ENCODE data around the gene EGLN1. TPM values are rescaled to one million over a fixed set of nuclear protein-coding genes. Genes with fewer than 3 reads are reported as not detected.

Gene EGLN1
- total and polyA plus RNA-seq, 2 of the 8 experiments (the other 6 are each of a cell fraction or from before 2014, with no cell fraction given): 4.0 to 6.4 TPM

- H3K4me2 ChIP-seq (ENCODE audit: insufficient read depth in 1 of 2, low read depth in 2 of 2, low read length in 2 of 2): no peak overlapping the region
- FAIRE-seq (no peak), DNase-seq (ENCODE audit: low read depth in 1 of 2, low spot score in 2 of 2) (no peak)
- peaks cover 0 to 12% (median 0%) of the 10 kb centered on the region in 4 experiments; a peak in 4 of 7 replicates for H3K4me1 ChIP-seq (replicated peaks in 1 of 4; ENCODE audit: control insufficient read depth in 3 of 4, insufficient read depth in 4 of 4, low read length in 3 of 4)
- no peak overlapping the region for H2AK5ac ChIP-seq (ENCODE audit: low read depth, low read length)
- H4K20me1 ChIP-seq (replicated peaks in 1 of 2; ENCODE audit: control insufficient read depth in 1 of 2, insufficient read depth in 2 of 2, low read length in 2 of 2): peaks cover 5 to 15% of the 10 kb centered on the region in 2 experiments
- H3K4me3 ChIP-seq (ENCODE audit: extremely low read depth in 1 of 4, insufficient read depth in 2 of 4, low read depth in 3 of 4, low read length in 4 of 4): no peak overlapping the region
- H3K9ac ChIP-seq (replicated peaks in 1 of 4; ENCODE audit: extremely low read depth in 1 of 4, low read depth in 3 of 4, low read length in 3 of 4): no peak overlapping the region
- peaks cover 10% of the 10 kb centered on the region for H3K23me2 ChIP-seq (ENCODE audit: low read depth, low read length)
- no peak overlapping the region for H2BK15ac ChIP-seq (ENCODE audit: low read length)
- H4K5ac ChIP-seq (ENCODE audit: insufficient read length, low read depth, low read length): no peak overlapping the region
- H3K79me2 ChIP-seq (ENCODE audit: control insufficient read depth in 1 of 2, insufficient read depth in 2 of 2, low read length in 2 of 2): peaks cover 0 to 5% of the 10 kb centered on the region in 2 experiments; a peak in 2 of 4 replicates
- 91% methylated on average over 1 of the region's 1 CpG; no CpG with 5 or more reads in 1 of the 2 experiments for WGBS, 2 experiments (ENCODE audit: extremely low coverage in 1 of 2, insufficient coverage in 1 of 2, insufficient read length in 1 of 2, insufficient replicate concordance in 2 of 2, low coverage in 1 of 2, low lambda C conversion rate in 2 of 2, missing lambda C conversion rate in 1 of 2)
- ChIA-PET POLR2A (ENCODE audit: partially characterized antibody) (no interaction called here), CTCF (ENCODE audit: partially characterized antibody) (no interaction called here)
- no peak overlapping the region for H3K18ac ChIP-seq (ENCODE audit: extremely low read depth, low read length)
- H4K91ac ChIP-seq (replicated peaks; ENCODE audit: insufficient read length, low read length): no peak overlapping the region
- no peaks in the 10 kb centered on the region for H3K36me3 ChIP-seq (ENCODE audit: control insufficient read depth in 2 of 4, insufficient read depth in 4 of 4, low read length in 3 of 4)
- no peak overlapping the region for H3K14ac ChIP-seq (ENCODE audit: insufficient read length)
- H2BK20ac ChIP-seq (ENCODE audit: low read length): no peak overlapping the region
- no peak overlapping the region for H3K23ac ChIP-seq (ENCODE audit: insufficient read length)
- H3K27ac ChIP-seq (ENCODE audit: low read depth, low read length): no peak overlapping the region
- no peak overlapping the region for H2AFZ ChIP-seq (ENCODE audit: low read length)
- H3K79me1 ChIP-seq (ENCODE audit: low read depth, low read length): no peaks in the 10 kb centered on the region
- no peak overlapping the region for H2BK5ac ChIP-seq (ENCODE audit: low read depth, low read length)
- H3K56ac ChIP-seq (replicated peaks; ENCODE audit: insufficient read length, low read depth, low read length): no peak overlapping the region
- H2BK12ac ChIP-seq (ENCODE audit: low read depth, low read length): no peak overlapping the region
- H3K9me3 ChIP-seq (ENCODE audit: insufficient read depth in 2 of 2, low read depth in 1 of 2, low read length in 1 of 2): no peaks in the 10 kb centered on the region
- no peak overlapping the region for H2BK120ac ChIP-seq (replicated peaks; ENCODE audit: low read depth, low read length)
- H4K8ac ChIP-seq (ENCODE audit: extremely low read depth, insufficient read depth, low read length): no peak overlapping the region
- H3K27me3 ChIP-seq (replicated peaks in 1 of 4; ENCODE audit: control insufficient read depth in 3 of 4, extremely low read depth in 1 of 4, insufficient read depth in 3 of 4, low read length in 3 of 4): peaks cover 10 to 31% (median 25%) of the 10 kb centered on the region in 4 experiments
- H3K4ac ChIP-seq (replicated peaks; ENCODE audit: insufficient read length, low read depth, low read length): no peak overlapping the region
- TF ChIP-seq NANOG (IDR thresholded peaks at IDR 0.05; ENCODE audit: insufficient read depth, low read depth, low read length, poor library complexity, severe bottlenecking): no peak
- TF ChIP-seq CTCF (IDR thresholded peaks at IDR 0.05; ENCODE audit: control extremely low read depth in 1 of 3, insufficient read depth in 1 of 3, low read depth in 1 of 3, low read length in 3 of 3): no peak
- no peak for TF ChIP-seq POLR2A (IDR thresholded peaks at IDR 0.05; ENCODE audit: control extremely low read depth in 1 of 2, low read depth in 2 of 2, low read length in 2 of 2)
- TF ChIP-seq MAX (IDR thresholded peaks at IDR 0.05): no peak
- TF ChIP-seq HDAC6 (IDR thresholded peaks at IDR 0.05; ENCODE audit: low read depth, low read length): no peak
- TF ChIP-seq BCL11A (IDR thresholded peaks at IDR 0.05; ENCODE audit: low read depth in 2 of 2, low read length in 2 of 2): no peak
- no peak for TF ChIP-seq GABPA (IDR thresholded peaks at IDR 0.05; ENCODE audit: borderline replicate concordance, insufficient read depth, low read length)
- TF ChIP-seq KDM5A (IDR thresholded peaks at IDR 0.05; ENCODE audit: low read length): no peak
- no peak for TF ChIP-seq SP4 (IDR thresholded peaks at IDR 0.05; ENCODE audit: low read length)
- no peak for TF ChIP-seq YY1 (IDR thresholded peaks at IDR 0.05; ENCODE audit: low read depth, low read length)
- no peak for TF ChIP-seq TAF7 (optimal IDR thresholded peaks at IDR 0.05; ENCODE audit: borderline replicate concordance, low read depth, low read length)
- TF ChIP-seq CBX8 (IDR thresholded peaks at IDR 0.05; ENCODE audit: borderline replicate concordance, low read depth, low read length): no peak
- TF ChIP-seq SIRT6 (IDR thresholded peaks at IDR 0.05; ENCODE audit: low read length): no peak
Measured at GRCh38 chr1:231423648-231424047, 1.6 kb upstream of the EGLN1 start.

Measured in H1 (cell line).